ENCODE results near the gene KIF3B. TPM values are rescaled to one million over a fixed set of nuclear protein-coding genes. Genes with fewer than 3 reads are reported as not detected.

Gene KIF3B
- total and polyA plus RNA-seq, 10 of the 15 experiments (the other 5 are each of a cell fraction or from before 2014, with no cell fraction given) = 7.4 to 37.3 (median 25.9) TPM

DNA sequence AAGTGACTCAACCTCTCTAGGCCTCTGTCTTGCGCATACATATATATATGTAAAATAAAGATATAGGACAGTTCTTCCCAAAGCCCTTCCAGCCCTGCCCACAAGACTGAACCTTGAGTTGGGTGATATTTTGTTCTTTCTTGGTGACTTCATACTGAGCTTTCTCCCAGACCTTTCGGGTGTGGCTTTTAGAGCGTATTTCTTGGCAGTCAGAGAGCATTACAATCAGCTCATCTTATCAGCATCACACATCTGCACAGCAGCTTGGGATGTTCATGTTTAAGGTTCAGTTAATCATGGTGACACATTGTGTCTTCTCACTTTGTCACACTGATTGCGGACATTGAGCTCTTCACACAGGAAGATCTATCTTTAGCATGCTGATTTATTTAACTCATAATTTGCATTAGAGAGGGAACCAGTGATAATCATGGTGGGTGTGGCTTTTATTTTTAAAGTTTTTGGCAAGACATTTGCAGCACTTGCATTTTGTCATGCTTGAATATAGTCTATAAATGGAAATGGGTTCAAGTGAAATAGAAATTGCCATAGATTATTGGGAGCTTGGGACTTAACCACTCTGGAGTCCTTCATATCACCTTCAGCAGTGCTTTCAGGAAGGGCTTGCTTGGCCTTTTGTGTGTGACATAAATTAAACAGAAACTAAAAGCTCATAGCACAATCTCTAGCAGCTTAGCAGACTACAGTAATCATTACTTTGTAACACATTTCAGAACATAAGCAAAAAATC is 8.3 kb downstream of the KIF3B start (continued):
- TF ChIP-seq SKIL (IDR thresholded peaks at IDR 0.05; ENCODE audit: low read depth, poor library complexity, severe bottlenecking) (peak; percentile 53), POU2F2 (IDR thresholded peaks at IDR 0.05; ENCODE audit: borderline replicate concordance, low read depth, low read length) (peak; percentile 79; the same call in 2 of the 3 replicates), IKZF1 (conservative IDR thresholded peaks at IDR 0.05) (peak; percentile 35; the same call in 1 of the 2 replicates), PML (IDR thresholded peaks at IDR 0.05; ENCODE audit: low read length) (peak; percentile 56; the same call in 1 of the 2 replicates), RUNX3 (IDR thresholded peaks at IDR 0.05; ENCODE audit: low read length) (peak; percentile 59; the same call in 1 of the 2 replicates), NKRF (conservative IDR thresholded peaks at IDR 0.05) (no peak), ATF7 (IDR thresholded peaks at IDR 0.05; ENCODE audit: low read depth) (peak; percentile 69), ZNF384 (IDR thresholded peaks at IDR 0.05; ENCODE audit: borderline replicate concordance, low read depth, low read length) (no peak)
- TF ChIP-seq, protein P1, sequence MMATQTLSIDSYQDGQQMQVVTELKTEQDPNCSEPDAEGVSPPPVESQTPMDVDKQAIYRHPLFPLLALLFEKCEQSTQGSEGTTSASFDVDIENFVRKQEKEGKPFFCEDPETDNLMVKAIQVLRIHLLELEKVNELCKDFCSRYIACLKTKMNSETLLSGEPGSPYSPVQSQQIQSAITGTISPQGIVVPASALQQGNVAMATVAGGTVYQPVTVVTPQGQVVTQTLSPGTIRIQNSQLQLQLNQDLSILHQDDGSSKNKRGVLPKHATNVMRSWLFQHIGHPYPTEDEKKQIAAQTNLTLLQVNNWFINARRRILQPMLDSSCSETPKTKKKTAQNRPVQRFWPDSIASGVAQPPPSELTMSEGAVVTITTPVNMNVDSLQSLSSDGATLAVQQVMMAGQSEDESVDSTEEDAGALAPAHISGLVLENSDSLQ (IDR thresholded peaks at IDR 0.05) = peak; percentile 75
